DND-41 (cell line): Measurements from ENCODE around the gene SLTM.

ENCODE experiments used
- ATAC-seq: fragments of 200-7000 bp; cut with Tn5 transposase; 3 replicates; pipeline ENCODE4 v1.9.1; 2021; ENCODE audit warnings: low read depth; ENCODE audit not compliant: insufficient read depth
- DNase-seq: peaks from one replicate; pipeline ENCODE4 v3.0.0-alpha.2; 2020
- H2AFZ ChIP-seq: 2 replicates; pipeline ENCODE4 v1.6.0; 2012; ENCODE audit warnings: low read depth, low read length
- H3K27ac ChIP-seq: 2 replicates; pipeline ENCODE4 v1.5.1; 2012; ENCODE audit warnings: low read length, inconsistent platforms
- H3K27me3 ChIP-seq: fragments of 200-600 bp; sonication (generic); 2 replicates; pipeline ENCODE4 v1.6.0; 2012; ENCODE audit warnings: low read length, mild to moderate bottlenecking, inconsistent platforms; ENCODE audit not compliant: insufficient read depth, poor library complexity
- H3K36me3 ChIP-seq: 2 replicates; pipeline ENCODE4 v1.5.1; 2012; ENCODE audit warnings: low read length, inconsistent platforms; ENCODE audit not compliant: insufficient read depth
- H3K4me1 ChIP-seq: 2 replicates; pipeline ENCODE4 v1.5.1; 2012; ENCODE audit warnings: mild to moderate bottlenecking, low read length; ENCODE audit not compliant: insufficient read depth
- H3K4me2 ChIP-seq: 2 replicates; pipeline ENCODE4 v1.6.0; 2012; ENCODE audit warnings: mild to moderate bottlenecking, moderate library complexity, low read length, inconsistent platforms; ENCODE audit not compliant: insufficient read depth
- H3K4me3 ChIP-seq, 2 experiments: fragments of 200-600 bp in 1 of 2; shearing (Covaris generic) in 1 of 2; 2 replicates each; pipeline ENCODE4 v1.5.1; 2012 to 2016; ENCODE audit warnings: inconsistent platforms in 2 of 2, low read length in 2 of 2, mild to moderate bottlenecking in 2 of 2, low read depth in 1 of 2, moderate library complexity in 1 of 2
- H3K79me2 ChIP-seq: 2 replicates; pipeline ENCODE4 v1.6.0; 2012; ENCODE audit warnings: low read length, inconsistent platforms; ENCODE audit not compliant: insufficient read depth
- H3K9ac ChIP-seq: 2 replicates; pipeline ENCODE4 v1.6.0; 2012; ENCODE audit warnings: low read depth, mild to moderate bottlenecking, inconsistent platforms, low read length, moderate library complexity
- H3K9me3 ChIP-seq: 2 replicates; pipeline ENCODE4 v1.5.1; 2012; ENCODE audit warnings: low read length, moderate library complexity, mild to moderate bottlenecking, inconsistent platforms; ENCODE audit not compliant: insufficient read depth, severe bottlenecking
- H4K20me1 ChIP-seq: 2 replicates; pipeline ENCODE4 v1.6.0; 2012; ENCODE audit warnings: low read length; ENCODE audit not compliant: insufficient read depth
- CTCF ChIP-seq: IDR thresholded peaks from 2 replicates; pipeline ENCODE4 v1.5.1; 2012; ENCODE audit warnings: borderline replicate concordance, low read length, moderate library complexity, mild to moderate bottlenecking; ENCODE audit not compliant: poor library complexity, severe bottlenecking; ENCODE audit errors: extremely low read depth
- EZH2 ChIP-seq: IDR thresholded peaks from 3 replicates; pipeline ENCODE4 v1.6.1; 2012; ENCODE audit warnings: borderline replicate concordance, low read depth, mild to moderate bottlenecking, moderate library complexity, low read length, inconsistent platforms; ENCODE audit not compliant: severe bottlenecking

Gene SLTM

GRCh38 chr15:58926823-58927222 is 6.7 kb downstream of the SLTM start:
- DNase-seq (no peak), ATAC-seq (no peak)
- Histone ChIP-seq H4K20me1 (peaks cover 15% of the 10 kb centered on the region; the same call in 1 of the 2 replicates), H3K27ac (no peak overlapping the region), H3K4me3 (no peak overlapping the region), H3K36me3 (peaks cover 69% of the 10 kb centered on the region), H3K4me1 (peaks cover 22% of the 10 kb centered on the region), H3K79me2 (peaks cover 97% of the 10 kb centered on the region), H3K9ac (no peak overlapping the region), H3K27me3 (no peaks in the 10 kb centered on the region), H3K9me3 (no peaks in the 10 kb centered on the region), H2AFZ (no peak overlapping the region), H3K4me2 (no peak overlapping the region)
- TF ChIP-seq EZH2, result no peak
- no peak for TF ChIP-seq CTCF

- peaks cover 4% of the 10 kb centered on the region; the same call in 1 of the 2 replicates for H3K4me1 ChIP-seq
- no peaks in the 10 kb centered on the region for H3K27me3 ChIP-seq
- no peak overlapping the region for H3K27ac ChIP-seq
- ATAC-seq (no peak), DNase-seq (no peak)
- H3K36me3 ChIP-seq, result peaks cover 75% of the 10 kb centered on the region
- no peak overlapping the region for H3K4me3 ChIP-seq
- H3K79me2 ChIP-seq, result peaks cover 96% of the 10 kb centered on the region
- no peak overlapping the region for H3K4me2 ChIP-seq
- peaks cover 27% of the 10 kb centered on the region; the same call in 1 of the 2 replicates for H4K20me1 ChIP-seq
- H3K9ac ChIP-seq, result no peak overlapping the region
- H2AFZ ChIP-seq, result no peak overlapping the region
- H3K9me3 ChIP-seq, result no peaks in the 10 kb centered on the region
- TF ChIP-seq EZH2 (no peak), CTCF (no peak)
Measured at GRCh38 chr15:58924327-58924726, 9.2 kb downstream of the SLTM start.

GRCh38 chr15:58923696-58924300 is 9.7 kb downstream of the SLTM start:
- peaks cover 73% of the 10 kb centered on the region for H3K36me3 ChIP-seq
- no peaks in the 10 kb centered on the region for H3K27me3 ChIP-seq
- peaks cover 96% of the 10 kb centered on the region for H3K79me2 ChIP-seq
- no peak overlapping the region for H3K27ac ChIP-seq
- no peak overlapping the region for H3K4me3 ChIP-seq
- no peak overlapping the region for H3K9ac ChIP-seq
- peaks cover 32% of the 10 kb centered on the region; the same call in 1 of the 2 replicates for H4K20me1 ChIP-seq
- no peak overlapping the region for H2AFZ ChIP-seq
- H3K4me2 ChIP-seq, result no peak overlapping the region
- peaks cover 2% of the 10 kb centered on the region; the same call in 1 of the 2 replicates for H3K4me1 ChIP-seq
- no peaks in the 10 kb centered on the region for H3K9me3 ChIP-seq
- ATAC-seq (no peak), DNase-seq (no peak)
- no peak for TF ChIP-seq EZH2
- TF ChIP-seq CTCF, result no peak
